NCI-H526 (cell line): ENCODE results near the gene RGS16.
A peak's percentile ranks its signal among the peaks of the same experiment; 100 is the strongest.
"Not testable (repeated sequence)": the region's sequence is repeated elsewhere in the genome, so short reads cannot be mapped to it uniquely, and the experiment has no call there.

Source experiments
- DNase-seq, 2 experiments: peaks; one replicate each; lab custom pipeline; 2025; lab: John Stamatoyannopoulos, UW

The RGS16 gene, protein sequence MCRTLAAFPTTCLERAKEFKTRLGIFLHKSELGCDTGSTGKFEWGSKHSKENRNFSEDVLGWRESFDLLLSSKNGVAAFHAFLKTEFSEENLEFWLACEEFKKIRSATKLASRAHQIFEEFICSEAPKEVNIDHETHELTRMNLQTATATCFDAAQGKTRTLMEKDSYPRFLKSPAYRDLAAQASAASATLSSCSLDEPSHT

GRCh38 chr1:182604175-182605164, at the start of gene RGS16:
RGS16 (minus strand) TSS chr1:182604389; CDS start chr1:182604259, 130 bp downstream.
- peak; percentile 97 to 100 for DNase-seq

DNA sequence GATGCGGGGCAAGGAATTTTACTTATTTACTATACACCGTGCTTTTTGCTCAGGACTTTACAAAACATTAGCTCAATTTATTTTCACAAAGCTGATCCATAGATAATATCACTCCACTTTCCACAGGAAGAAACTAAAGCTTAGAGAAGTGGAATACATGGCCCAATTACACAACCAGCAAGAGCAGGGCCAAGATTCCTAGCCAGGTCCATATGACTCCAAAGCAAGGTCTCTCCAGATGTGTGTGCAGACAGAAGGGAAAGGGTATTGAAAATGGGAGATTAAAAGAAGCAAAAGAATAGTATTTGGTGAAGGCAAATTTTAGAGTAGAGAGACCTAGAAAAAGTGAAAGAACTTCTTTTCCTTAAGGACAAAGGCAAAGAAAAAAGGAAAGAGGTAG, 49.8 kb upstream of the RGS16 start:
- no peak for DNase-seq

DNA sequence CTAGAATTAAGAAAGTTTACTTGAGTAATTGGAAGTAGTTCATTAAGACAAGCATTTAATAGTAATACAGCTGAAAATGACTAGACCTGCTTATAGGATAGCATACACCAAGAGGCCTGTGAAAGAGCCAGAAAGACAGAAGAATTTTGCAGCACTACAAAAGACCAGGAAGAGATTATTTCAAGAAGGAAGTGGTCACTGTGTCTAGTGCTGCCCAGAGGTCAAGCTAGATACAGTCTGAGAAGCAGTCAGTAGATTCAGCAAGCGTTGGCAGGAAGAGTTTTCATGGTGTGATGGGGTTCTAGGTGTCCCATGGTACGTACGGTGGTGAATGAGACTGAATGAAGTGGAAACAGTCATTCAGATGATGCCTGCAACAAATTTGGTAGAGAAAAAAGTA, 48.7 kb upstream of the RGS16 start:
- no peak for DNase-seq

GRCh38 chr1:182651339-182651724, 47.1 kb upstream of the RGS16 start:
- DNase-seq, result no peak

GRCh38 chr1:182650678-182651338, 46.6 kb upstream of the RGS16 start:
- DNase-seq, result no peak

GRCh38 chr1:182649041-182649440, 44.9 kb upstream of the RGS16 start:
- no peak for DNase-seq

DNA sequence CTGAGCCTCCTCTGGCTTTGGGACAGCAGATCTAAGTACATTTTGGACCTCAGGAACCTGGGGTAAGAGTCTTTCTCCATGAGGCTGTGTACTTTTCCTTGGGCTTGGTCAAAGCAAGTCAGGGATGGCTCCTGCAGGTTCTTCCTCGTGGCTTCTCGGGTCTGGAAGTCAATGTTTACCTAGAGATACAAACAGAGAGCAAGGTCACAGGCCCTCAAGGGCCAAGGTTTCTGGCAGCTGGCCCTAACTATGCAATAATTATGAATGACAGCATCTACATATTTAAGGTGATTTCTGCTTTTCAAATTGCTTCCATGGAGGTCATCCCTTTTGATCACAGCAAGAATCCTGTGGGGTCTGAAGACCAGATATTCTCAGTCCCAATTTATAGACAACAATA, 42.5 kb upstream of the RGS16 start:
- DNase-seq, result no peak

- DNase-seq, result no peak
Observed at GRCh38 chr1:182644886-182645285, 40.7 kb upstream of the RGS16 start.

GRCh38 chr1:182643699-182644098, 39.5 kb upstream of the RGS16 start:
- peak; percentile 66 to 82 for DNase-seq

GRCh38 chr1:182642461-182642860, 38.3 kb upstream of the RGS16 start:
- DNase-seq, result no peak

- DNase-seq, result no peak
Observed at GRCh38 chr1:182641561-182641960, 37.4 kb upstream of the RGS16 start.

DNA sequence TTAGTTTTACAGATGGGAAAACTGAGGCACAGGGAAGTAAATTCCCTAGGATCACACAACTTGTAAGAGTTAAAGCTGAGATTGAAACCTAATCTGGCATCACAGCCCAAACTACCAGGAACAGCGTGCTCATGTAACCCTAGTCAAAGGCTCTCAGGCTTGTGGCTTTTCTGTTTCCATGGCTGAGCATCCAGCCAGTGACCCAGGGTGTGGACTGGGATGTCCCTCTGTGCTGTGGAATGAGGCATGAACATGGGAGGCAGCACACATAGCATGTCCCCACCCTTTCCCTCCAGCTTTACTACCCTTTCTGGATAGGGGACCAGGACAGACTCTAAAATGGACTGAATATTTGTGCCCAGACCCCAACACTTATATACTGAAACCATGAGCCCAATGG, 35.1 kb upstream of the RGS16 start:
- DNase-seq, result no peak

- DNase-seq, result no peak
Observed at GRCh38 chr1:182637769-182638168, 33.6 kb upstream of the RGS16 start.

DNA sequence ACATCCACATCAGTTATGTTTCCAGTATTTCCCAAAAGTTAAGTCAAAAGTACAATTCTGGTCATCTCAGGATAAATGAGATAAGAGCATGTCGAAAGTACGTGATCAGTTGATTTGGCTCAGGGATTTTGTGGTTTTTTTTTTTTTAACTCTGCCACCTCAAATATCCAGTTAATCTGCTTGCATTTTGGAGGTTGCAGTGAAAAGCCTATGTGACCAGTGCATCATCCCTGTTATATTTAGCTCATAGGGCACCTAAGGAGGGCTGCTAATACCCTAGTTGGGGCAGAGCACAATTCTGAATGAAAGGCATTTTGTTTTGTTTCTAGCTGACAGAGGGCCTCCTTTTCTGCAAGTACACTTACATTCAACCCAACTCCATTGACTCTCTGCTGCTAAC, 31.7 kb upstream of the RGS16 start:
- DNase-seq, result no peak

DNA sequence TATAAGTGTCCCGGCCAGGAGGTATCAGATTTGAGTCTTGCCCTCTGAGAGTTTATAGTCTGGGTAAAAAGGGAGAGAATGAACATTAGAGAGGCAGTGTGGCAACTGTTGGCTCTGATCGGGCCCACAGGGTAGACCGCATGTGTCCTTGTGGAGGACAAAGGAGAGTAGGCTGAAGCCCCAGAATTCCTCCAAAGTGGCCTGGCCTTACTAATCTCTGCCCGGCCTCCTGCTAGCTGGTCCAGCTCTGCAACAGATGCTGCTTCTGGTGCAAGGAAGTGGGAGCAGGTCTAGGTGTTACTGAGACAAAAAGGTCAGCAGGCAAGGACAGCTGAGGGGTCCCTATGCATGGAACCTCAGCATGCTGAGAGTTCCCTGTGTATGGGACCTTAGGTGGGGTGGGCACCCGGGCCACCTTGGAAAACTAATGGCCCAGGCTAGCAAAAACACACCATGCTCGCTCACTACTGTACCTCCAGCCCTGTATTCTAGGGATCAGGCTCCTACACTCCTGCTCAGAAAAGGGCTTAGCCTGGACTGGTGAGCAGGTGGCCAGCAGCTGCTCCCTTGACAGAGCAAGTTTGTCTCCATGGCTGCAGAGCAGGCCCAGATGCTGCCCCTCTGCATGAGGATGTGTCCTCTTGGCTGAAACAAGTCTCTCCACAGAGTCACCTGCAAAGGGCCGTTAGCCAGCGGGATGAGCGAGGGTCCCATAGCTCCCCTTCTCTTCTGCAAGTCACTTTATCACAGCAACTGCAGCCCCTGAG, 30.3 kb upstream of the RGS16 start:
- DNase-seq, result peak; percentile 73 to 86

DNA sequence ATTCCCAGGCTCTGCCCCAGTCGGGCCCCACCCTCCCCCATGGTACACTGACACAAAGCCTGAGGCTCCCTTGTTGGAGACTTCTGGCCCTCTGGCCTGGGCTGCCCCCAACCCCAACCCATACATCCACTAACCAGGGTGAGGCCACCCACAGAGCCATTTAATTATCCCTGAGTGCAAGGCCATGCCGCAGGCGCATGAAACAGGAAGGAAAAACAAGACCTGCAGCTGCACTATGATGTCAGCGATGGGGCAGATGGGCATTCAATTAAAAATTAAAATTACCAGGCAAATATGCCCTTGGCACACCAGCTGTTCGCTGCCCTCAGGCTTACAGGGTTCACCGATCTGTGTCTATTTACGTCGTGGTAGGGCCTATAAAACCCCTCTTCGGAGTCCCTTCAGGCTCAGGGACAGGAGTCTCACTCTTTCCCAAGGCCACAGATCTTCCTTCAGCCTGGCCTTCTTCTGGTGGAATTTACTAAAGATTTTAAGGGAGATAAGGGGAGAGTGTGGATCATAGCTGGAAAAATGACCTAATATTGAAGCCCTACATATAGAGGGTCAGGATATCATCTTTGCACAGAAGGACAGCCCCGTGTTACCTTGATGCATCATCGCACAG, 29.6 kb upstream of the RGS16 start:
- peak; percentile 96 to 98 for DNase-seq

DNA sequence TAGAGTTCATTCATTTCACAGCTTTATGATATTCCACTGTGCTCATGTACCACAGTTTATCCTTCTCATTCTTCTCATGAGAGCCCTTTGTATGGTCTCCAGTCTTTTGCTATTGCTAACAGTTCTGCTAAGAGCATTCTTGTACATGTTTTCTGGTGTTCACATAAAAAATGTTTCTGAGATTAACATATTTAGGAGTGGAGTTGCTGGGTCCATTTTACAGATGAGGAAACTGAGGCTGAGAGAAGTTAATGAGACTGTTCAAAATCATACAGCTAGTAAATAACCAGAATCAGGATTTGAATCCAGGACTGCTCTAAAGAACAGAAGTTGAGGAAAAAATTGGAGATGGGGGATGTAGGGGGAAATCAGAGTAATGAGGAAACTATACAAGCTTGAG, 28.8 kb upstream of the RGS16 start:
- DNase-seq, result no peak

- DNase-seq, result not testable (repeated sequence)
Observed at GRCh38 chr1:182632441-182632857, 28.3 kb upstream of the RGS16 start.

DNA sequence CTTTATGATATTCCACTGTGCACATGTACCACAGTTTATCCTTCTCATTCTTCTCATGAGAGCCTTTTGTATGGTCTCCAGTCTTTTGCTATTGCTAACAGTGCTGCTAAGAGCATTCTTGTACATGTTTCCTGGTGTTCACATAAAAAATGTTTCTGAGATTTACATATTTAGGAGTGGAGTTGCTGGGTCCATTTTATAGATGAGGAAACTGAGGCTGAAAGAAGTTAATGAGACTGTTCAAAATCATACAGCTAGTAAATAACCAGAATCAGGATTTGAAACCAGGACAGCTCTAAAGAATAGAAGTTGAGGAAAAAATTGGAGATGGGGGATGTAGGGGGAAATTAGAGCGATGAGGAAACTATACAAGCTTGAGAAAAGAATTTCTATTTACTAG, 27.8 kb upstream of the RGS16 start:
- DNase-seq, result no peak

DNA sequence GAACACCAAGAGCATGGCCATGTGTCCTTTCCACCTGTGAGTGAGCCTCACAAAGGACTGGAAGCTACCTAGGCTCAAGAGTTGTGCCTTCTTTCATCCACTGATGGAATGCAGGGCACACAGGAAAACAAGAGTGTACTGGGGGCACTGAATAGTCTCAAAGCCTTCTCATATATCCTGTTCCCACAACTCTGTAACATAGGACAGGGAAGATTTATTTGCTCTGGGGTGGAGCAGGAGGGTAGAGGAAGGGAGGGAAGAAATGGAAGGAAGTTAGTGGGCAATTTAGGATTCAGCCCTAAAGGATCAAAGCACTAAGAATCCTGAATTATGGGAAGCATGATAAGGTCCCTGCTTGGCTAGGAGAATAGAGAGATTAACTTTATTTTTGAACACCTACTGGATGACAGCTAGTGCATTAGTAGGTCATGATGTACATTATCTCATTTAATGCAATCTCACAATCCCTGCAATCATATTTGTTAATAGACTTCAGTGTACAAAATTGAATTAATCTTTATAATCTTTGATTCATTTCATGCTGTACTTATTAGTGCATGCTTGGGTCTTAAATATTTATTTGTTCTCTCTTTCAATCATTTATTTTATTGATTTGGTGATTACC, 27.0 kb upstream of the RGS16 start:
- DNase-seq, result no peak

DNA sequence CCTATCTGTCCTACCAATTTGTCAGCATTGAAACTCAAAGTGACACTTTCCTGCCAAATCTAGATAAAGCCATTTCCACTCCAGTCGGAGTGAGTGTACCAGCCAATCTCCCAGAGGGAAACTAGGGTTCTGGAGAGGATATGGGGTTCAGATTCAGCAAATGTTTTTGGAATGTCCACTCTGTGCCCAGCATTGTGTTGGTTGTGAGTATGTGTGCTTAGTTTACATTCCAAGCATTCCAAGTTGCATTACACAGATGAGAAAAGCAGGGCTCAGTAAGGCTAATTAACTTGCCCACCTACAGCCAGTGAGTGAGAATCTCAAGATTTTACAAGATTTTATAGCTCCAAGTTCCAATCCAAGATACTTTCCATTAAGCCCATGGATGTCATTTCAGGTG, 26.4 kb upstream of the RGS16 start:
- no peak for DNase-seq
